LHCN-M2 (cell line): ENCODE measurements around the gene ELAVL2. TPM values are rescaled to one million over a fixed set of nuclear protein-coding genes. Genes with fewer than 3 reads are reported as not detected.

Experiments
- DNase-seq: peaks from one replicate; pipeline ENCODE4 v3.0.0-alpha.2; 2012; ENCODE audit warnings: low read depth
- total RNA-seq: library from RNA; depleted of rRNA; stranded (reverse); fragments of >200 nt; gene quantifications from 2 replicates; pipeline ENCODE4 v1.2.3, GENCODE V29; 2014

The ELAVL2 gene
- total RNA-seq, 1 experiment from 2014 or later = 7.5 TPM

- no peak for DNase-seq
These were observed 54.2 kb downstream of the ELAVL2 start for GRCh38 chr9:23771746-23772384.

DNA sequence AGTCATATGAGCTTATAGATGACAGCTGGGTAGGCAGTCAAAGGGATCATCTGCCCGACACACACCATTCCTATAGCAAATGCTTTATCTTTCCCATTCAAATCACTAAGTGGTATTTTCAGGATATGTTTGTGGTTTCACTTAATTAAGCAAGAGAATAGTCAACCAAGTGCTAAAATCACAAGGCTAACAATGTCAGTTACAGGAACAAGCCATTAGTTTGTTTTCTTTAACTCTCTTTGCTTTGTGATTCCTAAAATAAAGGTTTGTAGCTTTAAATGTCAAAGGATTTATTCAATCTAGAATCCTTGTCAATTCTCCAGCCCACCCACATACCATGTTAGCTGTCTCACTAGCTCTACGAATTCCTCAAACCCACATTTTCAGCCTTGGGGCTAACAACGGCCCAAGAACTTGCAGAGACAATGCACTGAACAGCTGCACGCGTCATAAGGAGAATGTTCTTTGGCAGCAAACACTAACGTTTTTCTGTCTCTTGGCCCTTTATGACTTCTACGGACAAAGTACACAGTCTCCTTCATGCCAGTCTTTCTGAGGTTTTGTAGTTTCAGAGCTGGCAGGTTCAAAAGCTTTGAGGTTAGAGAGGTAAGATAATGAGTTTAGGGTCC lies 56.6 kb downstream of the ELAVL2 start:
- peak; percentile 99 for DNase-seq

DNA sequence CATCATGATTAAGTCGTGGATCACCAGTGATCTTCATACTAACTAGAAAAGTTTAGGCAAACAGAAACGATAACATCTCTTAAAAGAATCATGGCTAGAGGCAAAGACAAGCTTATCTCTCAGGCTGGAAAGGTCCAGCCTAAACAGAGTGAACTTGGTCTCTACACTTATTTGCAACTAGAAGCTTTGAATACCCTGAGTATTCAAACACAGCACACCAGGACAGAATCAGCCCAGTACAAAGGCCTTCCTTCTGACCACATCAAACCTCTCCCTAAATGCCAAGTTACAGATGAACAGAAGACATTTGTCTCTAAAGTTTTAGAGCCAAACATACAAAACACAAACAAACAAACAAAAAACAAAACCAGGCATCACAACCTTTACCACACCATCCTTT lies 57.2 kb downstream of the ELAVL2 start:
- no peak for DNase-seq

GRCh38 chr9:23766613-23767012 lies 59.4 kb downstream of the ELAVL2 start:
- no peak for DNase-seq

GRCh38 chr9:23765561-23765960 lies 60.5 kb downstream of the ELAVL2 start:
- no peak for DNase-seq

DNA sequence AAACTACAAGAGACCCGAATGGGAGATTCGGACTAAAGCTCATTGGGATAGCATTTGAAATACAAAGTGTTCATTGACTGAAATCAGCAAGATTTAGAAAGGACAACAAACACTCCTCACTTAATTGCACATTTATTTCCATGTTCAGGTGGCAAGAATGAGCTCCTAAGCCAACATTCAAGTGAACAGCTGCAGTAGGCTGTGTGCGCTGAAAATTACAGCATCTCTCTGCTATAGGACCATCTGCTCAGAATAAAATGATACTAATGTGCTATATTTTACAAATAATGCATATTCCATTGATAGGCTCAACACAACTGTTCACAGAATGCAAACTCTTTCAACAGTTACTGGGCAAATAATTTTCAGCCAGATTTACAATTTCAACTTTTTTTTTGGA lies 61.8 kb downstream of the ELAVL2 start:
- DNase-seq = no peak

- peak; percentile 85 for DNase-seq
These were observed 71.5 kb downstream of the ELAVL2 start for GRCh38 chr9:23754551-23754950.

DNA sequence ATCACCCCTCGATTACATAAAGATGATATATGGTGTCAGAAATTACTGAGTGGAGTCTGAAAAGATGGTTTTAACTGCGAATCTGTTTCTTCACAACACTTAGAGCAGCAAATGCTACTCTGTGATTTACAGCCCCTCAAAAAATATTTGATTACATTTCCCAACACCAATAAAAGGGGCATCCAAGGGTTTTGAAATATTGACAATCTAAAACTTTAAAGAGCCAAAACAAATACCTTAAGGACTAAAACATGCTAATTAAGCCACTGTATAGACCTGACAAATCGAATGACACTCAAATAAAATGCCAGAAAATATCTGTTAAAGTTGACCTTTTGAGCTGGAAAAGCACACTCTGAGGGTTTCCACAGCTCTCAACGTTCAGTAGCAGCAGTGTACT lies 73.2 kb downstream of the ELAVL2 start:
- DNase-seq = no peak

- DNase-seq = no peak
These were observed 74.4 kb downstream of the ELAVL2 start for GRCh38 chr9:23751633-23752032.

DNA sequence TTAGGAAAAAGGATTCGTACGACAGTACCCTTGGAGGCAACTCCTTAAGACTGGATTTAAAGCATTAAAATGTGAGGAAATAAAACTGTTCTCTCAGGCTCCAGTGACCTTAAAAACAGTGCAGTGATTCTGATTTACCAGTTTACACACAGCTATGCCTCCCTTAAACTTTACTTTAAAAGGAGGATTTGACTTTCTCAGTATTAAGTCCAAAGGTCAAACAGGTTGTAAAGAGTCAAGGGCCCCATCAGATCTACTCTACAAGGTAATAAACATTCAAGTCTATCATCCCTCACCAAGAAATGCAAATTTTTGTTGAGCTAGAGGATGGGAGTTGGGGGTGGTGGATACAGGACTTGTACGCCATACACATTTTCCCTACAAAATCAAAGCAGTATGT lies 75.2 kb downstream of the ELAVL2 start:
- no peak for DNase-seq

DNA sequence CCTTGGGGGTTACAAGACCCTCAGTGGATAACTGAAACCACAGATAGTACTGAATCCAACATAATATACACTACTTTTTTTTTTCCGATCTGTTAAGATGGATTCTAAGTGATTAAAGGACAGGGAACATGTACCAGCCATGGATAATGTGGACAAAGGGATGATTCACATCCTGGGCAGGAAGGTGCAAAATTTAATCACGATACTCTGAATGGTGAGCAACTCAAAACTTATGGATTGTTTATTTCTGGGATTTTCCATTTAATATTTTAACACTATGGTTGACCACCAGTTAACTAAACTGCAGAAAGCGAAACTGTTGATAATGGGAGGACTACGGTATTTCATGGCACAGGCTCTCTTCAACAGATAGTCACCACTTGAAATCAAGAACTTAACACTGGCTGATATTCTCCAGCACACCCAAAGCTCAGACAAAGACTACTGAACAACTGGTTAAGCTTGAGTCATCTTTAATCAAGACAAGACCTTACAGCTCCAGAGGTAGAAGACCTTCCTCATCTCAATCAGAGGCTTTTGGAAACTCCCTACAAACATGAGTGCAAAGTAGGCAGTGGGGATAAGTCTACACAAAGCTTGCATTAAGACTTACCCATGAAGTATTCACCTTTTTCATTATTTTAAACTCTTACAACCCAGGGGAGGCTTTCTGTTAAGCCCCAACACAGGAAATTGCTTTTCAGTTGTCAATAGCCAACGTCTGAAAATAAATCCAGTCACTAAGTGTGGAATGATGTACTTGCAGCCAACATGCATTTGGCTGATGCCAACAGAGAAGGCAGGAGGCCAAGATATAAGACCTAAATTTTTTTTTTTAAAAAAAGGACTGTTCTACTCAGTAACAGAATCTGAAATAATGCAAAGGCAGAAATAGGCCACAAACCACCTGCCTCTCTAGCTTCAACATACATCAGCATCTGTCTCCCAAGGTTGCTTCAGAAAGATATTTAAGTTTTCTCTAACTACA lies 78.7 kb downstream of the ELAVL2 start:
- DNase-seq = peak; percentile 12

DNA sequence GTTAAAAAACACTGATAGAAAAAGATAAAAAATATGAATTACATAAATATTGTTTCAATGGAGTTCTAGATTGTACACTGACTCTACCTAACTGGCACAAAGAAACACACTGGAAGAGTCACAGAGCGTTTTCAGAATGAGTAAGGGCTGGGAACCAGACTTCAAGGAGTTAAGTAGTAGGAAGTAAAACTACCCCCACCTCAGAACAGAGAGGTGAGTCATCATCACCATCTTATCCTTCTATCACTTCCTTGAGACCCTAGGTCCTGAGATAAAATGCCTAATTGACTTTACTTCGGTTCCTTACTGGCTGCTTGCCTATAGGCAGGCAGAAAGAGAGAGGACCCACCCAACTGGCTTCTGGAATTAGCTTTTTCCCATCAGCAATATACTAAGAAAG lies 79.7 kb downstream of the ELAVL2 start:
- DNase-seq = no peak

DNA sequence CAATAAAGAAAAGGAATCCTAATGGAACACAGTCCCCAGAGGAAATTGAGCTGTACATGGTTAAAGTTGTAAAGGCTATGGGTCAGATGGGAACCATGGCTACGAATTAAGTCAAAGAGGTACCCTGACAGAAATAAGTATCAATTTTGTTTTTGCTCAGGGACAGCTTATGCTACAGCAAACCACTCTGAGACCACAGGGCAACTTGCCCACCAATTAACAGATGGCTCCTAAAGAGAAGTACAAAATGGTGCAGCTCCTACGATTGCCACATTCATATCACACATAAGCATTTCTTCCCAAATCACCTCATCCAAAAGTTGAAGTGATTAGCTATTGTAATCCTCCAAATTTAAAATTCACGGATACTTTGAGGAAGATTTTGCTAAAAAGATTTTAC lies 83.0 kb downstream of the ELAVL2 start:
- no peak for DNase-seq

GRCh38 chr9:23741351-23741750 lies 84.7 kb downstream of the ELAVL2 start:
- DNase-seq = no peak

DNA sequence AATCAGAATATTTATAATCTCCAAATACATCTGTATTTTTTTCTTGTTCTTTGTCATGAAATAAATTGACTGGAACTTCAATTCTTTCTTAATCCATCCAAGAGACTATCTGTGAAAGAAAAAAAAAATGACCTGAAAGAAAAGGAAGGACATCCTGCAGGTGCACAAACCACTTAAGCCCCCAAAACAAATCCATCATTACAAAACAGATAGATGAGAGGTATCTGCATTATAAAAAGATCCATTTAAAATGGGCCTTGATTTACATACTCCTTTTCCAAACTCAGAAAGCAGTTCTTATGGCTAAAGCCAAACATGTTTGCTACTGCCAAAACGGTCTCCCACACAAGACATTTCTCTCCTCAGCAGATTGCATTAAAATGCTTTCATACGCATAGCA lies 85.5 kb downstream of the ELAVL2 start:
- no peak for DNase-seq

GRCh38 chr9:23739753-23740152 lies 86.3 kb downstream of the ELAVL2 start:
- DNase-seq = no peak

DNA sequence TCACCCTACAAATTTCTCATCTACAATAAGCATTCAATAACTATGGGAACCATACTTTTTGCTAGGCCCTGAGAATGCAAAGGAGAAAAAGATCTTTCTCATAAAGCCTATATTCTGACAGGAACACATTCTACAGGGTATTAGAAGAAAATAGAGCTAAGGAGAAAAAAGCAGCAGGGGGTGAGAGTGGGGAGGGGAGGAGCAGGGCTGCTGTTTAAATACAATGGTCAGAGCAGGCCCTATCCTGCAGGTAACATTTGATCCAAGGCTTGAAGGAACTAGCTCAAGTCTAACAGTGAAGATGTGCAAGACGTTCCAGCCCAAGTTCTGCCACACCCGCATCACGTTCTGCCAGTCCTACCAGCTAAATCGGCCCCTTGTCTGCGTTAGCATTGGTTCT lies 89.7 kb downstream of the ELAVL2 start:
- DNase-seq = no peak

DNA sequence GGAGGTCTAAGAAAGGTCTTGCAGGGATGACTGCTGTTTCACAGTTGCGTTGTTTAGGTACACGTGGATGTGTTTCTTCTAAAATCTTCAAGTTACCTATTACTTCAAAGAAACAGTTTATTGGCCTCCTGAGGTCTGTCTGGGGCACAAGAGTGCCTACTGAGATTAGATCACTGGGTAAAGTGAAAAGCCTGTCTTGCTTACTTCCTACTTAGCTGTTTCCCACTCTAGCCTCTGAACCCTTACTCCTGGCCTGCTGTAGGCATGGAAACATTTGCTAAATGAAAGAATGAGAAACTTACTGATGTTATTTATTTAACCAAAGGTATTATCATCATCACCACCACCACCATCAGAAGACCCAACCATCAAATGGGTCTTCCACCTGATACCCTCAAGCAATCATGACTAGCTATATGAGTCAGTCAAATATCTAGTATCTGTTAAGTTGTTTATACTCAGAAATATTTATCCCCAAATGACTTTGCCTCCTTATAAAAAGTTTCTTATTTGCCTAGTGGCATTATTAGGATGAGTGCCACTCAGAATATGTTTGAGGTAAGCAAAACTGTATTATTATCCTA lies 92.5 kb downstream of the ELAVL2 start:
- DNase-seq = no peak

DNA sequence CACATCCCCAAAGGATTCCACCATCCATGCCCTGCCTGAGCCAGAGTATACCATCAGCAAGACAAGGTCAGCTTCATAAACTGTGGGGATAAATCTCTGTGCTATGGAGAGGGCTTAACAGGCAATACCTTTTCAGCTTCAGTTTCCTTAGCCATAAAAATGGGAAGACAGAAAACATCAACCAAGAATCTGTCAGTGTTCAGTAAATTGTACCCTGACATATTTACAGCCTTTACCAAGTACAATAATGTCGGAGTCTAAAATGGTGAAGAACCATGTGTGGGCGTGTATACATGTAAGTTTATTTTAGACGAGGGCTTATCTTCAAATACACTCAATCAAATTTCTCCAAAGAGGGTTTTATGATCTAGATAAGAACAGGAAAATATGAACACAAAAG lies 94.7 kb downstream of the ELAVL2 start:
- DNase-seq = no peak

DNA sequence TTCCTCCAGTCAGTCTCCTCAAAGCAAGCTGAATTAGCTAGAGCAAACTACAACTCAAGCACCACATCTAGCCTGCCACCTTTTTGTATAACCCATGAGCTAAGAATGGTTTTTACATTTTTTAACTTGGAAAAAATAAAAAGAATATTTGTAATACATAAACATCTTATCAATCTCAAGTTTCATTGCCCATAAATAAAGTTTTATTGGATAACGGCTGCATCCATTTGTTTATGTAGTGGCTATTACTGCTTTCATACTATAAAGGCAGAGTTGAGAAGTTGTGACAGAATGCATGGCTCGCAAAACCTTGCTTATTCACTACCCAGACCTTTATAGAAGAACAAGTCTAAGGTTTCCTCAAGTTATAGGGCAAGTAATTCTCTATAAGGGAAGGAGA lies 95.7 kb downstream of the ELAVL2 start:
- DNase-seq = no peak

- peak; percentile 59 for DNase-seq
These were observed 97.3 kb downstream of the ELAVL2 start for GRCh38 chr9:23728736-23729135.

DNA sequence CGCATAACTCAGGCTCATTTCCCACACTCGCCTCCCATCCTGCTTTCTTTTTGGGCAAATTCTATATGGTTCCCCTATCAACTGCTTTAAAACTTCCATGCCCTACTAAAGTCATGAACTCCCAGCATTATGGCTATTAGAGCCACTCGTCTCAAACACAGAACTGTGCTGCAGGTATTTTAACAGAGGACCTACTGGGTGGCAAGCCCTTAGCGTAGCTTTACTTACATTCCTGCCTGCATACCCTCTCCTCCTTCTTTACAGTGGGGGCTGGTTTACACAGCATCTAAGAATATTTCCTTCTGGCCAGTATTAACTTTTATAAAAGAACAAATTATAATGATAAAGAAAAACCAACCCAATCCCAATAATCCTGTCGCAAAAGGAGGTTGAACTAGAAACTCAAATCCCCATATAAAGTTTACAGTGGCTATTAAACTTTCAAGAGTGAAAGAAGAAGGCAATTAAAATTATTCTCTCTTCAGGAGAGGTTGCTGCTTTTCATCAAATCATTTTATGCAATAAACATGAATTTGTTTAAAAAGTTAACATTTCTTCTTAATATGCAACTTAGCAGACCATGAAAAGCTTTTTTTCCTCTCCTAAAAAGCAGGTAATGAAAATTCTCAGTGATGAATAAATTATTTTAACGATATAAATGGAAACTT lies 100.6 kb downstream of the ELAVL2 start:
- DNase-seq = no peak
